ENCODE data around the gene JMJD7.
"Not testable (repeated sequence)": the region's sequence is repeated elsewhere in the genome, so short reads cannot be mapped to it uniquely, and the experiment has no call there.

JMJD7 gene

GRCh38 chr15:41824062-41824745 is 3.7 kb upstream of the JMJD7 start:
- H3K4me3 ChIP-seq (ENCODE audit: control insufficient read depth, low read depth, low read length) = no peak overlapping the region
- no peak for DNase-seq (ENCODE audit: low read depth)
- TF ChIP-seq CTCF (IDR thresholded peaks at IDR 0.05; ENCODE audit: control insufficient read depth, insufficient read depth, low read depth, low read length, missing control alignments) = no peak

- H3K4me3 ChIP-seq (ENCODE audit: control insufficient read depth, low read depth, low read length) = no peak overlapping the region
- no peak for TF ChIP-seq CTCF (IDR thresholded peaks at IDR 0.05; ENCODE audit: control insufficient read depth, insufficient read depth, low read depth, low read length, missing control alignments)
Observed at GRCh38 chr15:41825145-41825544, 2.7 kb upstream of the JMJD7 start.

GRCh38 chr15:41825572-41826535 is 2.0 kb upstream of the JMJD7 start:
- no peak for DNase-seq (ENCODE audit: low read depth)
- H3K4me3 ChIP-seq (ENCODE audit: control insufficient read depth, low read depth, low read length) = no peak overlapping the region
- no peak for TF ChIP-seq CTCF (IDR thresholded peaks at IDR 0.05; ENCODE audit: control insufficient read depth, insufficient read depth, low read depth, low read length, missing control alignments)

More at GRCh38 chr15:41825145-41825544, 2.7 kb upstream of the JMJD7 start:
- no peak for DNase-seq (ENCODE audit: low read depth)

DNA sequence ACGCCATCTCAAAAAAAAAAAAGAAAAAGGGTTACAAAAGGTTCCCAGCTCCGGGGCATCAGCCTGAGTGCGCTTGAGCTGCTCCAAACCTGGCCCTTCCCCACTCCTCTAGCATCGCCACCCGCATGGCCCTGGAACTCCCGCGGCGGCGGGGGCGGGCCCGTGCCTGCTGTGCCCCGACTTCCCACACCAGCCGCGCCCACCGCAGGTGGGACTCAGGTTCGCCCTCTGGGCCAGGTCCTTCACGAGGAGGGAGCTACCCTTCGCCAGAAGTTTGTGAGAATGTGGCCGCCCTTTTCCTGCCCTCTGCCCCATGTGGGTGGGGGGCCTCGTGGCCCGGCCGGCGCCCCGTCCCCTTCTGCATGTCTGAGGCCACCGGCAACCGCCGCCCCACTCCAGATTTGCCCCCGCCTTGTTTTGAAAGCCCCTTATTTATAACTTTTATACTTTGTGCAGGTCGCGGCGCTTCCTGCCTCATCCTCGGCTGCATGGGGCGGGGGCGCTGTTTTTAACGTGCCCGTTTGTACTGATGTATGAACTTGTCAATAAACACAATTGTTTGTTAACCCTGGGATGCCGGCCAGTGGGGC is 507 bp upstream of the JMJD7 start:
- no peak for TF ChIP-seq CTCF (IDR thresholded peaks at IDR 0.05; ENCODE audit: control insufficient read depth, insufficient read depth, low read depth, low read length, missing control alignments)
- peak overlapping the region; percentile 49 for H3K4me3 ChIP-seq (ENCODE audit: control insufficient read depth, low read depth, low read length)
- no peak for DNase-seq (ENCODE audit: low read depth)

GRCh38 chr15:41828807-41829141 is 882 bp downstream of the JMJD7 start:
- H3K4me3 ChIP-seq (ENCODE audit: control insufficient read depth, low read depth, low read length) = peak overlapping the region; percentile 94
- no peak for TF ChIP-seq CTCF (IDR thresholded peaks at IDR 0.05; ENCODE audit: control insufficient read depth, insufficient read depth, low read depth, low read length, missing control alignments)
- no peak for DNase-seq (ENCODE audit: low read depth)

- TF ChIP-seq CTCF (IDR thresholded peaks at IDR 0.05; ENCODE audit: control insufficient read depth, insufficient read depth, low read depth, low read length, missing control alignments) = no peak
- DNase-seq (ENCODE audit: low read depth) = no peak
- no peak overlapping the region for H3K4me3 ChIP-seq (ENCODE audit: control insufficient read depth, low read depth, low read length)
Observed at GRCh38 chr15:41829959-41830646, 2.2 kb downstream of the JMJD7 start.

GRCh38 chr15:41831291-41831690 is 3.4 kb downstream of the JMJD7 start:
- DNase-seq (ENCODE audit: low read depth); H3K4me3 ChIP-seq (ENCODE audit: control insufficient read depth, low read depth, low read length): not testable (repeated sequence)

Measured in AG09309 (cell line).